ENCODE results near the gene CHST6.

Gene CHST6

GRCh38 chr16:75534560-75535205 is 39.4 kb upstream of the CHST6 start:
- DNase-seq (ENCODE audit: low read depth), result no peak
- no peak for TF ChIP-seq CTCF (IDR thresholded peaks at IDR 0.05; ENCODE audit: low read length, missing control alignments)
- H3K4me3 ChIP-seq (replicated peaks; ENCODE audit: low read depth, low read length), result no peak overlapping the region

GRCh38 chr16:75532791-75533190 is 37.5 kb upstream of the CHST6 start:
- no peak for TF ChIP-seq CTCF (IDR thresholded peaks at IDR 0.05; ENCODE audit: low read length, missing control alignments)
- DNase-seq (ENCODE audit: low read depth), result no peak
- no peak overlapping the region for H3K4me3 ChIP-seq (replicated peaks; ENCODE audit: low read depth, low read length)

- no peak for DNase-seq (ENCODE audit: low read depth)
- H3K4me3 ChIP-seq (replicated peaks; ENCODE audit: low read depth, low read length), result no peak overlapping the region
- TF ChIP-seq CTCF (IDR thresholded peaks at IDR 0.05; ENCODE audit: low read length, missing control alignments), result no peak
Measured at GRCh38 chr16:75532142-75532765, 37.0 kb upstream of the CHST6 start.

DNA sequence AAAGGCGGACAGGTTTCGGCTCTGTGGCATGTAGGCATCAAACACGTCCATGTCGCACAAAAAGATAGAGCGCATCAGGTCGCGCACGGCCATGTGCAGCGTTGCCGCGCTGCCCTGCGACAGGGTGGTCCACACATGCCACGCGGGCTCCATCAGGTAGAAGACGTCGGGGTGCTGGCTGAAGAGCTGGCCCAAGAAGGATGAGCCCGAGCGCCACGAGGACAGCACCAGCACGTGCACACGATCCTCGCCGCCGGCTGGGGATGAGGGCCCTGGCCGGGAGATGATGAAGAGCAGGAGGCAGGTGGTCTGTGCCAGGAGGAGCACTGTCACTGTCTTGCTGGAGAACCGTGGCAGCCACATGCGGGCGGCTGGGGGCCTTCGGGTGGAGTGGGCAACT is 34.7 kb upstream of the CHST6 start:
- no peak overlapping the region for H3K4me3 ChIP-seq (replicated peaks; ENCODE audit: low read depth, low read length)
- DNase-seq (ENCODE audit: low read depth), result no peak
- no peak for TF ChIP-seq CTCF (IDR thresholded peaks at IDR 0.05; ENCODE audit: low read length, missing control alignments)

GRCh38 chr16:75529056-75529905 is 34.0 kb upstream of the CHST6 start:
- TF ChIP-seq CTCF (IDR thresholded peaks at IDR 0.05; ENCODE audit: low read length, missing control alignments), result no peak
- no peak overlapping the region for H3K4me3 ChIP-seq (replicated peaks; ENCODE audit: low read depth, low read length)
- no peak for DNase-seq (ENCODE audit: low read depth)

DNA sequence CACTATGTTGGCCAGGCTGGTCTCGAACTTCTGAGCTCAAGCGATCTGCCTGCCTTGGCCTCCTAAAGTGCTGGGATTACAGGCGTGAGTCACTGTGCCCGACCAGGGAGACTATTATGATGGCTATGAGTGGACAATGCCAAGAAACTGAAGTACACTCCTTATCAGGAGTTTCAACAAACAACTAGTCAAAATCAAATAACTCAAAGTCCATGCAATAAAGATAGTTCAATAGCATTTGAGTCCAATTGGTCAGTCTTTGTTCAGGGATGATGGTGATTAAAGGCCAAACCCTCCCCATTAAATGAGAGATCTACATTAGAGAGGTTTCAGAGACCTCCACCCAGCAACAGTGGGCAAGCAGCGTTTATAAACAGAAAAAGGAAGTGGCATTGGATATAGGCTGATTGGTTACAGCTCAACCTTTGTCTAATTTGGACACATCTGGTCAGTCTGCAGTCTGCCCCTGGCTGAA is 32.6 kb upstream of the CHST6 start:
- TF ChIP-seq CTCF (IDR thresholded peaks at IDR 0.05; ENCODE audit: low read length, missing control alignments), result no peak
- no peak overlapping the region for H3K4me3 ChIP-seq (replicated peaks; ENCODE audit: low read depth, low read length)
- no peak for DNase-seq (ENCODE audit: low read depth)
